H9 (cell line): Measurements from ENCODE around the gene PRR5L. TPM values are rescaled to one million over a fixed set of nuclear protein-coding genes. Genes with fewer than 3 reads are reported as not detected.

Experiments
- DNase-seq: peaks from one replicate; pipeline ENCODE4 v3.0.0-alpha.2; 2017
- H2AFZ ChIP-seq: one replicate; pipeline ENCODE4 v1.6.1; 2013; ENCODE audit warnings: mild to moderate bottlenecking, low read length, control low read depth, moderate library complexity
- H2AK5ac ChIP-seq: 2 replicates; pipeline ENCODE4 v1.6.1; 2013; ENCODE audit warnings: low read length, control low read depth, mixed read lengths; ENCODE audit not compliant: insufficient read length
- H2BK120ac ChIP-seq: one replicate; pipeline ENCODE4 v1.6.1; 2013; ENCODE audit warnings: low read depth, mild to moderate bottlenecking, low read length, control low read depth, inconsistent platforms; ENCODE audit not compliant: poor library complexity, severe bottlenecking
- H2BK12ac ChIP-seq: 2 replicates; pipeline ENCODE4 v1.6.1; 2013; ENCODE audit warnings: low read length, control low read depth, mixed read lengths, low read depth; ENCODE audit not compliant: insufficient read length
- H2BK15ac ChIP-seq: 2 replicates; pipeline ENCODE4 v1.6.1; 2013; ENCODE audit warnings: low read depth, low read length, control low read depth
- H2BK20ac ChIP-seq: one replicate; pipeline ENCODE4 v1.6.1; 2013; ENCODE audit warnings: low read depth, mild to moderate bottlenecking, low read length, control low read depth, inconsistent platforms; ENCODE audit not compliant: poor library complexity, severe bottlenecking
- H2BK5ac ChIP-seq: 2 replicates; pipeline ENCODE4 v1.6.1; 2013; ENCODE audit warnings: low read length, control low read depth, mixed read lengths; ENCODE audit not compliant: insufficient read length
- H3K14ac ChIP-seq: 2 replicates; pipeline ENCODE4 v1.6.1; 2013; ENCODE audit warnings: low read length, control low read depth; ENCODE audit not compliant: insufficient read depth
- H3K18ac ChIP-seq: 2 replicates; pipeline ENCODE4 v1.6.1; 2013; ENCODE audit warnings: low read depth, mild to moderate bottlenecking, mixed read lengths, low read length, control low read depth; ENCODE audit not compliant: insufficient read length
- H3K23ac ChIP-seq: 2 replicates; pipeline ENCODE4 v1.6.1; 2013; ENCODE audit warnings: low read length, control low read depth, mixed read lengths, low read depth; ENCODE audit not compliant: insufficient read length
- H3K23me2 ChIP-seq: 2 replicates; pipeline ENCODE4 v1.6.1; 2013; ENCODE audit warnings: low read depth, mild to moderate bottlenecking, mixed read lengths, low read length, control low read depth; ENCODE audit not compliant: insufficient read length, poor library complexity, severe bottlenecking
- H3K27ac ChIP-seq: 2 replicates; pipeline ENCODE4 v1.5.1; 2013; ENCODE audit warnings: low read length, control low read depth, mixed read lengths, low read depth; ENCODE audit not compliant: insufficient read length
- H3K27me3 ChIP-seq: 2 replicates; pipeline ENCODE4 v1.6.1; 2013; ENCODE audit warnings: low read length, control low read depth, inconsistent platforms; ENCODE audit not compliant: insufficient read depth
- H3K4ac ChIP-seq: 2 replicates; pipeline ENCODE4 v1.6.1; 2013; ENCODE audit warnings: low read depth, mild to moderate bottlenecking, control low read depth, inconsistent platforms, low read length, moderate library complexity
- H3K4me1 ChIP-seq: 2 replicates; pipeline ENCODE4 v1.6.1; 2013; ENCODE audit warnings: low read length, control low read depth, inconsistent platforms; ENCODE audit not compliant: insufficient read depth
- H3K4me2 ChIP-seq: 2 replicates; pipeline ENCODE4 v1.6.1; 2013; ENCODE audit warnings: low read length, control low read depth, mixed read lengths; ENCODE audit not compliant: insufficient read length, insufficient read depth
- H3K56ac ChIP-seq: 2 replicates; pipeline ENCODE4 v1.6.1; 2013; ENCODE audit warnings: low read depth, mild to moderate bottlenecking, mixed read lengths, low read length, control low read depth; ENCODE audit not compliant: insufficient read length
- H3K79me1 ChIP-seq: 2 replicates; pipeline ENCODE4 v1.6.1; 2013; ENCODE audit warnings: low read depth, mild to moderate bottlenecking, moderate library complexity, low read length, control low read depth, inconsistent platforms; ENCODE audit not compliant: insufficient read depth, poor library complexity, severe bottlenecking
- H3K79me2 ChIP-seq: 2 replicates; pipeline ENCODE4 v1.6.1; 2013; ENCODE audit warnings: low read length, control low read depth, inconsistent platforms; ENCODE audit not compliant: insufficient read depth
- H3K9ac ChIP-seq: 2 replicates; pipeline ENCODE4 v1.6.1; 2013; ENCODE audit warnings: low read length, control low read depth, mixed read lengths; ENCODE audit not compliant: insufficient read length; ENCODE audit errors: extremely low read depth
- H3K9me3 ChIP-seq: one replicate; pipeline ENCODE4 v1.6.1; 2013; ENCODE audit warnings: low read depth, low read length, inconsistent platforms; ENCODE audit not compliant: control insufficient read depth
- H3T11ph ChIP-seq: one replicate; pipeline ENCODE4 v1.6.1; 2013; ENCODE audit warnings: mild to moderate bottlenecking, low read length, control low read depth, inconsistent platforms
- H4K20me1 ChIP-seq: one replicate; pipeline ENCODE4 v1.6.1; 2013; ENCODE audit not compliant: control insufficient read depth, insufficient read length, insufficient read depth
- H4K5ac ChIP-seq: 2 replicates; pipeline ENCODE4 v1.6.1; 2013; ENCODE audit warnings: low read depth, mild to moderate bottlenecking, mixed read lengths, low read length, control low read depth; ENCODE audit not compliant: insufficient read length
- H4K8ac ChIP-seq: replicated peaks from 2 replicates; pipeline ENCODE4 v1.6.1; 2013; ENCODE audit warnings: low read length, control low read depth, mixed read lengths, low read depth; ENCODE audit not compliant: insufficient read length
- H4K91ac ChIP-seq: 2 replicates; pipeline ENCODE4 v1.6.1; 2013; ENCODE audit warnings: low read depth, mild to moderate bottlenecking, moderate library complexity, mixed read lengths, low read length, control low read depth; ENCODE audit not compliant: insufficient read length
- H3K27ac Mint-ChIP-seq, 3 experiments: 2 replicates in 2 of 3; 3 replicates in 1 of 3; pipeline ENCODE4 v1.8.0; 2020 to 2021; ENCODE audit warnings: mixed read lengths in 3 of 3, mild to moderate bottlenecking in 1 of 3, moderate library complexity in 1 of 3
- H3K27me3 Mint-ChIP-seq: 2 replicates; pipeline ENCODE4 v1.8.0; 2021; ENCODE audit warnings: low read depth, mild to moderate bottlenecking, moderate library complexity, mixed read lengths
- H3K36me3 Mint-ChIP-seq, 3 experiments: 2 replicates in 2 of 3; 3 replicates in 1 of 3; pipeline ENCODE4 v1.8.0; 2020 to 2021; ENCODE audit warnings: low read depth in 3 of 3, mixed read lengths in 3 of 3; ENCODE audit not compliant: insufficient read depth in 1 of 3
- H3K4me1 Mint-ChIP-seq, 2 experiments: 2 replicates each; pipeline ENCODE4 v1.8.0; 2020; ENCODE audit warnings: mixed read lengths in 2 of 2
- H3K4me3 Mint-ChIP-seq, 2 experiments: 2 replicates in 1 of 2; 3 replicates in 1 of 2; pipeline ENCODE4 v1.8.0; 2020 to 2021; ENCODE audit warnings: mild to moderate bottlenecking in 2 of 2, mixed read lengths in 2 of 2, moderate library complexity in 1 of 2
- H3K9me3 Mint-ChIP-seq, 2 experiments: 2 replicates in 1 of 2; 3 replicates in 1 of 2; pipeline ENCODE4 v1.8.0; 2020; ENCODE audit warnings: mild to moderate bottlenecking in 2 of 2, mixed read lengths in 2 of 2, moderate library complexity in 1 of 2
- WGBS: extraction: QIAGEN DNeasy Blood & Tissue Kit; methylation state at CpG from one replicate; pipeline ENCODE4 v1.1.7; 2013; ENCODE audit warnings: missing lambda C conversion rate, low lambda C conversion rate, mixed read lengths; ENCODE audit not compliant: insufficient read length; ENCODE audit errors: extremely low coverage; 5-methylcytosine and 5-hydroxymethylcytosine counted together
- total RNA-seq: library from RNA; stranded (reverse); gene quantifications from 2 replicates; pipeline ENCODE4 v1.2.1, GENCODE V29; 2021
- TF ChIP-seq, protein P1 (sequence below): fragments of 200-600 bp; sonication (generic); conservative IDR thresholded peaks from 3 replicates; pipeline ENCODE4 v1.8.0; 2021; ENCODE audit warnings: antibody characterized with exemption, mild to moderate bottlenecking

PRR5L gene
- total RNA-seq, 1 experiment from 2014 or later = 5.6 TPM

GRCh38 chr11:36347384-36347906 lies 51.4 kb downstream of the PRR5L start:
- Histone ChIP-seq H2BK120ac (no peak overlapping the region), H3K4me2 (no peak overlapping the region), H3K18ac (no peak overlapping the region), H3K79me2 (no peaks in the 10 kb centered on the region), H2BK12ac (no peak overlapping the region), H3K4ac (no peak overlapping the region), H4K5ac (no peak overlapping the region), H4K8ac (no peak overlapping the region), H2BK15ac (no peak overlapping the region), H3K79me1 (no peaks in the 10 kb centered on the region), H3K14ac (no peak overlapping the region), H3K9me3 (no peaks in the 10 kb centered on the region), H3K56ac (no peak overlapping the region), H4K91ac (no peak overlapping the region), H2AFZ (no peak overlapping the region), H2BK5ac (no peak overlapping the region), H3K23ac (no peak overlapping the region), H3K4me1 (no peaks in the 10 kb centered on the region), H3K27me3 (no peaks in the 10 kb centered on the region), H3T11ph (no peak overlapping the region), H2BK20ac (no peak overlapping the region), H3K23me2 (no peaks in the 10 kb centered on the region), H4K20me1 (no peaks in the 10 kb centered on the region), H3K9ac (no peak overlapping the region), H2AK5ac (no peak overlapping the region), H3K27ac (no peak overlapping the region)
- Mint-ChIP-seq H3K36me3 (no peaks in the 10 kb centered on the region), H3K9me3 (no peaks in the 10 kb centered on the region), H3K4me1 (peaks cover 9 to 13% of the 10 kb centered on the region in 2 experiments), H3K27ac (no peak overlapping the region), H3K27me3 (peaks cover 3% of the 10 kb centered on the region), H3K4me3 (no peak overlapping the region)
- WGBS = no CpG with 5 or more reads among the region's 1 CpG
- TF ChIP-seq, protein P1, sequence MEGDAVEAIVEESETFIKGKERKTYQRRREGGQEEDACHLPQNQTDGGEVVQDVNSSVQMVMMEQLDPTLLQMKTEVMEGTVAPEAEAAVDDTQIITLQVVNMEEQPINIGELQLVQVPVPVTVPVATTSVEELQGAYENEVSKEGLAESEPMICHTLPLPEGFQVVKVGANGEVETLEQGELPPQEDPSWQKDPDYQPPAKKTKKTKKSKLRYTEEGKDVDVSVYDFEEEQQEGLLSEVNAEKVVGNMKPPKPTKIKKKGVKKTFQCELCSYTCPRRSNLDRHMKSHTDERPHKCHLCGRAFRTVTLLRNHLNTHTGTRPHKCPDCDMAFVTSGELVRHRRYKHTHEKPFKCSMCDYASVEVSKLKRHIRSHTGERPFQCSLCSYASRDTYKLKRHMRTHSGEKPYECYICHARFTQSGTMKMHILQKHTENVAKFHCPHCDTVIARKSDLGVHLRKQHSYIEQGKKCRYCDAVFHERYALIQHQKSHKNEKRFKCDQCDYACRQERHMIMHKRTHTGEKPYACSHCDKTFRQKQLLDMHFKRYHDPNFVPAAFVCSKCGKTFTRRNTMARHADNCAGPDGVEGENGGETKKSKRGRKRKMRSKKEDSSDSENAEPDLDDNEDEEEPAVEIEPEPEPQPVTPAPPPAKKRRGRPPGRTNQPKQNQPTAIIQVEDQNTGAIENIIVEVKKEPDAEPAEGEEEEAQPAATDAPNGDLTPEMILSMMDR = no peak
- DNase-seq = no peak
